ENCODE data around the gene ENKUR. TPM values are rescaled to one million over a fixed set of nuclear protein-coding genes. Genes with fewer than 3 reads are reported as not detected.

ENKUR gene
- total RNA-seq, 1 donor from 2014 or later = not detected

DNA sequence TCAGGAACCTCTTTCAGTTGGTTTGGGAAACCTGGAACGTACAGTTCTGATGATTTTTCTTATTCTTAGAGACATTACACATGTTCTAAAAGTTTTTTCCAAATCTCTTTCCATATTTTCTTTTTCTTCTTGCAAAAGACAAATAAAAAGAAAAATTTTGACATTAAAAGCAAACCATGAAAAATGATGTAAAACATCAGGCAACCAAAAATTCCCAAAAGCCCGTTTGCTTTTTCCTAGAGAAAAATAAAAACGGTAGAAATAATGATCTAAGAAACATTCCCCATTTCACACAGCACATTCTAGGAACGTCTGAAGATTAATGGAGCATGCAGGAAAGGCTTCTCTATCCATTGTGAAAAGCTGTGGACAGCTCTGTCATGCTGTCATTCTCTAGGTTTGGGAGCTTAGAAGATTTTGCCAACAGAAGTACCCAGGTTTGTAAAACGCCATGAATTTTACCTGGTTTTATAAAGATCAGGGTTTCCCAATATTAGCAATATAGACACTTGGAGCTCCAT lies 52.4 kb downstream of the ENKUR start:
- TF ChIP-seq, protein P1, sequence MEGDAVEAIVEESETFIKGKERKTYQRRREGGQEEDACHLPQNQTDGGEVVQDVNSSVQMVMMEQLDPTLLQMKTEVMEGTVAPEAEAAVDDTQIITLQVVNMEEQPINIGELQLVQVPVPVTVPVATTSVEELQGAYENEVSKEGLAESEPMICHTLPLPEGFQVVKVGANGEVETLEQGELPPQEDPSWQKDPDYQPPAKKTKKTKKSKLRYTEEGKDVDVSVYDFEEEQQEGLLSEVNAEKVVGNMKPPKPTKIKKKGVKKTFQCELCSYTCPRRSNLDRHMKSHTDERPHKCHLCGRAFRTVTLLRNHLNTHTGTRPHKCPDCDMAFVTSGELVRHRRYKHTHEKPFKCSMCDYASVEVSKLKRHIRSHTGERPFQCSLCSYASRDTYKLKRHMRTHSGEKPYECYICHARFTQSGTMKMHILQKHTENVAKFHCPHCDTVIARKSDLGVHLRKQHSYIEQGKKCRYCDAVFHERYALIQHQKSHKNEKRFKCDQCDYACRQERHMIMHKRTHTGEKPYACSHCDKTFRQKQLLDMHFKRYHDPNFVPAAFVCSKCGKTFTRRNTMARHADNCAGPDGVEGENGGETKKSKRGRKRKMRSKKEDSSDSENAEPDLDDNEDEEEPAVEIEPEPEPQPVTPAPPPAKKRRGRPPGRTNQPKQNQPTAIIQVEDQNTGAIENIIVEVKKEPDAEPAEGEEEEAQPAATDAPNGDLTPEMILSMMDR (IDR thresholded peaks at IDR 0.05) = no peak
- TF ChIP-seq EZH2phosphoT487 (IDR thresholded peaks at IDR 0.05) = no peak
- TF ChIP-seq EZH2 (IDR thresholded peaks at IDR 0.05) = no peak
- Mint-ChIP-seq H3K4me1 (peaks cover 21% of the 10 kb centered on the region), H3K27ac (no peak overlapping the region), H3K9me3 (no peaks in the 10 kb centered on the region), H3K27me3 (ENCODE audit: insufficient read depth, low read depth) (peaks cover 3% of the 10 kb centered on the region), H3K4me3 (no peak overlapping the region), H3K36me3 (no peaks in the 10 kb centered on the region)
- Histone ChIP-seq H3K4me1 (peaks cover 12% of the 10 kb centered on the region), H3K79me2 (ENCODE audit: low read depth) (no peaks in the 10 kb centered on the region), H2AFZ (replicated peaks) (no peak overlapping the region), H3F3A (ENCODE audit: low read depth) (no peaks in the 10 kb centered on the region), H3K9me3 (ENCODE audit: low read depth) (no peaks in the 10 kb centered on the region), H3K27me3 (no peaks in the 10 kb centered on the region), H3K4me2 (peak overlapping the region; percentile 15), H3K27ac (no peak overlapping the region), H3K36me3 (no peaks in the 10 kb centered on the region), H4K20me1 (ENCODE audit: low read depth) (no peaks in the 10 kb centered on the region), H3K9ac (no peak overlapping the region), H3K4me3 (no peak overlapping the region)
- DNase-seq (ENCODE audit: low spot score) = peak; percentile 37

DNA sequence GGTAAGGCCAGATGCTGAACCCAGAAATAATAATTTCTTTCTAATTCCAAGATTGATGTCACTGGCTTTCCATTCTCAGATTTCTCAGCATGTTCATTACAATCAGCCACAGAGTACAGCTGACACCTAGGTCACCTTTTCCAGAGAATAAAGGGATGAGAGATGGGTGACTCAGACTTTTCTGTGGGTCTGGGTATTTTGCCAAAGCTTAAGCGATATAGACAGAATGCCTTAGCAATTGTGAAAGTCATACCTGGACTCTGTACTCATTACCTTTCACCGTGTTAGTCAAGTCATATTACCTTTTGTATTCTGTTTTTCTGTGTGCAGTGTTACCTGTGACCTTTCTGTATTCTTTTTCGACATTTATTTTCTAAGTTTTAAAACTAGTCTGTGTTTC lies 53.0 kb downstream of the ENKUR start:
- no peaks in the 10 kb centered on the region for H3F3A ChIP-seq (ENCODE audit: low read depth)
- no peaks in the 10 kb centered on the region for H3K36me3 Mint-ChIP-seq
- H3K27ac Mint-ChIP-seq = no peak overlapping the region
- TF ChIP-seq EZH2 (IDR thresholded peaks at IDR 0.05) = no peak
- TF ChIP-seq EZH2phosphoT487 (IDR thresholded peaks at IDR 0.05) = no peak
- TF ChIP-seq, protein P1 (IDR thresholded peaks at IDR 0.05) = no peak
- H3K4me1 ChIP-seq = peaks cover 17% of the 10 kb centered on the region
- no peaks in the 10 kb centered on the region for H4K20me1 ChIP-seq (ENCODE audit: low read depth)
- H3K4me1 Mint-ChIP-seq = peaks cover 26% of the 10 kb centered on the region
- no peak overlapping the region for H3K4me2 ChIP-seq
- H3K9me3 ChIP-seq (ENCODE audit: low read depth) = no peaks in the 10 kb centered on the region
- no peaks in the 10 kb centered on the region for H3K36me3 ChIP-seq
- no peak for DNase-seq (ENCODE audit: low spot score)
- no peaks in the 10 kb centered on the region for H3K79me2 ChIP-seq (ENCODE audit: low read depth)
- no peak overlapping the region for H3K27ac ChIP-seq
- no peak overlapping the region for H3K4me3 ChIP-seq
- no peaks in the 10 kb centered on the region for H3K9me3 Mint-ChIP-seq
- H3K4me3 Mint-ChIP-seq = no peak overlapping the region
- H3K27me3 ChIP-seq = no peaks in the 10 kb centered on the region
- H2AFZ ChIP-seq (replicated peaks) = no peak overlapping the region
- no peak overlapping the region for H3K9ac ChIP-seq
- H3K27me3 Mint-ChIP-seq (ENCODE audit: insufficient read depth, low read depth) = peaks cover 3% of the 10 kb centered on the region

DNA sequence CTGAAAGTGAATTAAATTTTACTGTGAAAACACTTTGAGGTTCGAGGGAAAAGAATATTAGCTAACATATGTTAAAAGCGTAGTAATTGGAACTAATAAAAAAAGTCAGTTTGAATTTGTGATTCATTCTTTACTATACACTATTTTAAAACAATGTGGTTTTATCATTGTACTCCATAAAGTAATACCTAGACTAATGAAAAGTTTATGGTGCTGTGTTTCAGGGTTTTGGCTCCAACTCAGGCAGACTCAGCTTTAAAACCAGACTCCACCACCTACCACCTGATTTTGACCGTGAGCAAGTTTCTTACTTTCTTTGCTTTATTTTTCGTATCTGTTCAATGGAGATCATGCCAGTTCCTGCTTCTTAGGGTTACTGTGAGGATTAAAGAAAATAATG lies 54.4 kb downstream of the ENKUR start:
- H3K27ac ChIP-seq = no peak overlapping the region
- H3K4me2 ChIP-seq = no peak overlapping the region
- no peaks in the 10 kb centered on the region for H3K9me3 ChIP-seq (ENCODE audit: low read depth)
- H3F3A ChIP-seq (ENCODE audit: low read depth) = no peaks in the 10 kb centered on the region
- peaks cover 19% of the 10 kb centered on the region for H3K4me1 ChIP-seq
- Mint-ChIP-seq H3K27ac (no peak overlapping the region), H3K4me1 (peaks cover 30% of the 10 kb centered on the region), H3K36me3 (no peaks in the 10 kb centered on the region), H3K27me3 (ENCODE audit: insufficient read depth, low read depth) (peaks cover 3% of the 10 kb centered on the region), H3K9me3 (no peaks in the 10 kb centered on the region), H3K4me3 (no peak overlapping the region)
- H3K79me2 ChIP-seq (ENCODE audit: low read depth) = no peaks in the 10 kb centered on the region
- H3K9ac ChIP-seq = no peak overlapping the region
- no peaks in the 10 kb centered on the region for H3K36me3 ChIP-seq
- no peaks in the 10 kb centered on the region for H4K20me1 ChIP-seq (ENCODE audit: low read depth)
- H3K4me3 ChIP-seq = no peak overlapping the region
- TF ChIP-seq EZH2 (IDR thresholded peaks at IDR 0.05) (no peak), EZH2phosphoT487 (IDR thresholded peaks at IDR 0.05) (no peak)
- TF ChIP-seq, protein P1 (IDR thresholded peaks at IDR 0.05) = no peak
- no peak for DNase-seq (ENCODE audit: low spot score)
- no peaks in the 10 kb centered on the region for H3K27me3 ChIP-seq
- H2AFZ ChIP-seq (replicated peaks) = no peak overlapping the region

Data from neural progenitor cell (in vitro differentiated cells).